Ishikawa (cell line): ENCODE data around the gene NDFIP2.

Experiments
- CEBPB ChIP-seq: IDR thresholded peaks from 2 replicates; pipeline ENCODE4 v1.6.1; 2012
- CREB1 ChIP-seq: IDR thresholded peaks from 2 replicates; pipeline ENCODE4 v1.6.1; 2012; ENCODE audit warnings: low read depth
- EGR1 ChIP-seq: IDR thresholded peaks from 2 replicates; pipeline ENCODE4 v1.6.1; 2012
- EP300 ChIP-seq: IDR thresholded peaks from 2 replicates; pipeline ENCODE4 v1.6.1; 2012; ENCODE audit warnings: borderline replicate concordance
- FOXM1 ChIP-seq: IDR thresholded peaks from 2 replicates; pipeline ENCODE4 v1.6.1; 2012; ENCODE audit warnings: low read depth, borderline replicate concordance
- MAX ChIP-seq: IDR thresholded peaks from 2 replicates; pipeline ENCODE4 v1.6.1; 2012
- NFIC ChIP-seq: IDR thresholded peaks from 2 replicates; pipeline ENCODE4 v1.6.1; 2012
- RAD21 ChIP-seq: IDR thresholded peaks from 2 replicates; pipeline ENCODE4 v1.6.1; 2012; ENCODE audit warnings: low read depth
- REST ChIP-seq: IDR thresholded peaks from 2 replicates; pipeline ENCODE4 v1.6.1; 2012; ENCODE audit warnings: low read depth, mild to moderate bottlenecking
- TAF1 ChIP-seq: IDR thresholded peaks from 2 replicates; pipeline ENCODE4 v1.6.1; 2012; ENCODE audit warnings: low read depth, mild to moderate bottlenecking
- TCF12 ChIP-seq: IDR thresholded peaks from 2 replicates; pipeline ENCODE4 v1.6.1; 2012; ENCODE audit warnings: low read depth
- TEAD4 ChIP-seq: IDR thresholded peaks from 2 replicates; pipeline ENCODE4 v1.6.1; 2012
- USF1 ChIP-seq: IDR thresholded peaks from 2 replicates; pipeline ENCODE4 v1.6.1; 2012
- YY1 ChIP-seq: IDR thresholded peaks from 2 replicates; pipeline ENCODE4 v1.6.1; 2012; ENCODE audit warnings: low read depth
- ZBTB7A ChIP-seq: IDR thresholded peaks from 2 replicates; pipeline ENCODE4 v1.6.1; 2012; ENCODE audit warnings: low read depth

Gene NDFIP2

GRCh38 chr13:79538757-79539156 lies 57.8 kb downstream of the NDFIP2 start:
- TF ChIP-seq RAD21: no peak
- TF ChIP-seq USF1: no peak
- TF ChIP-seq NFIC: no peak
- TF ChIP-seq REST: no peak
- TF ChIP-seq FOXM1: no peak
- no peak for TF ChIP-seq EGR1
- TF ChIP-seq TEAD4: no peak
- TF ChIP-seq MAX: no peak
- TF ChIP-seq TCF12: no peak
- no peak for TF ChIP-seq TAF1
- TF ChIP-seq CEBPB: no peak
- TF ChIP-seq CREB1: no peak
- TF ChIP-seq YY1: no peak
- no peak for TF ChIP-seq ZBTB7A
- TF ChIP-seq EP300: no peak

- no peak for TF ChIP-seq EP300
- TF ChIP-seq USF1: no peak
- TF ChIP-seq RAD21: no peak
- TF ChIP-seq TAF1: no peak
- no peak for TF ChIP-seq MAX
- TF ChIP-seq TCF12: no peak
- no peak for TF ChIP-seq ZBTB7A
- no peak for TF ChIP-seq FOXM1
- no peak for TF ChIP-seq EGR1
- TF ChIP-seq CEBPB: no peak
- TF ChIP-seq YY1: no peak
- TF ChIP-seq TEAD4: no peak
- TF ChIP-seq REST: no peak
- TF ChIP-seq NFIC: no peak
- no peak for TF ChIP-seq CREB1
Observed at GRCh38 chr13:79540504-79540903, 59.5 kb downstream of the NDFIP2 start.

GRCh38 chr13:79541426-79542049 lies 60.6 kb downstream of the NDFIP2 start:
- no peak for TF ChIP-seq ZBTB7A
- no peak for TF ChIP-seq TEAD4
- TF ChIP-seq CEBPB: no peak
- TF ChIP-seq EP300: no peak
- peak; percentile 77 for TF ChIP-seq RAD21
- TF ChIP-seq TCF12: no peak
- TF ChIP-seq REST: no peak

GRCh38 chr13:79543883-79544282 lies 62.9 kb downstream of the NDFIP2 start:
- TF ChIP-seq ZBTB7A (no peak), FOXM1 (no peak), NFIC (no peak), USF1 (no peak), EP300 (no peak), EGR1 (no peak), RAD21 (no peak), TEAD4 (no peak), MAX (no peak), REST (no peak), YY1 (no peak), CREB1 (no peak), TCF12 (no peak), TAF1 (no peak), CEBPB (no peak)
